ENCODE measurements around the gene TNFSF18. TPM values are rescaled to one million over a fixed set of nuclear protein-coding genes. Genes with fewer than 3 reads are reported as not detected.

TNFSF18 gene
- total RNA-seq, 4 donors from 2014 or later = not detected

- no peak for DNase-seq
- no peak overlapping the region for H3K27ac ChIP-seq
- intact Hi-C loops (cut with DNase I) = no loop called here
- H3K4me3 ChIP-seq (replicated peaks in 1 of 3) = no peak overlapping the region
- no peaks in the 10 kb centered on the region for H3K9me3 ChIP-seq
- H3K4me1 ChIP-seq = no peaks in the 10 kb centered on the region
- TF ChIP-seq CTCF (IDR thresholded peaks at IDR 0.05) (no peak), POLR2A (IDR thresholded peaks at IDR 0.05) (no peak)
- no peaks in the 10 kb centered on the region for H3K36me3 ChIP-seq
- no peaks in the 10 kb centered on the region for H3K27me3 ChIP-seq
Measured at GRCh38 chr1:173043253-173043652, 7.5 kb downstream of the TNFSF18 start.

- intact Hi-C loops (cut with DNase I) = no loop called here
- no peaks in the 10 kb centered on the region for H3K27me3 ChIP-seq
- WGBS, 2 donors = 89 to 94% methylated on average over 3 of the region's 3 CpGs
- no peak overlapping the region for H3K4me3 ChIP-seq (replicated peaks in 1 of 3)
- no peaks in the 10 kb centered on the region for H3K36me3 ChIP-seq
- H3K27ac ChIP-seq = no peak overlapping the region
- no peak for TF ChIP-seq CTCF (IDR thresholded peaks at IDR 0.05)
- TF ChIP-seq POLR2A (IDR thresholded peaks at IDR 0.05) = no peak
- no peaks in the 10 kb centered on the region for H3K9me3 ChIP-seq
- H3K4me1 ChIP-seq = no peaks in the 10 kb centered on the region
- no peak for DNase-seq
Measured at GRCh38 chr1:173042806-173043205, 7.9 kb downstream of the TNFSF18 start.

- Histone ChIP-seq H3K36me3 (no peaks in the 10 kb centered on the region), H3K9me3 (no peaks in the 10 kb centered on the region), H3K4me1 (no peaks in the 10 kb centered on the region), H3K27ac (no peak overlapping the region), H3K4me3 (replicated peaks in 1 of 3) (no peak overlapping the region), H3K27me3 (no peaks in the 10 kb centered on the region)
- DNase-seq = no peak
- intact Hi-C loops (cut with DNase I) = no loop called here
- no peak for TF ChIP-seq POLR2A (IDR thresholded peaks at IDR 0.05)
- no peak for TF ChIP-seq CTCF (IDR thresholded peaks at IDR 0.05)
Measured at GRCh38 chr1:173039626-173040025, 11.1 kb downstream of the TNFSF18 start.

- no peak overlapping the region for H3K4me3 ChIP-seq (replicated peaks in 1 of 3)
- TF ChIP-seq CTCF (IDR thresholded peaks at IDR 0.05) (no peak), POLR2A (IDR thresholded peaks at IDR 0.05) (no peak)
- H3K9me3 ChIP-seq = no peaks in the 10 kb centered on the region
- no peaks in the 10 kb centered on the region for H3K4me1 ChIP-seq
- no peak for DNase-seq
- H3K27me3 ChIP-seq = no peaks in the 10 kb centered on the region
- no peak overlapping the region for H3K27ac ChIP-seq
- WGBS, 2 donors = 88 to 96% methylated on average over 2 of the region's 2 CpGs
- intact Hi-C loops (cut with DNase I) = no loop called here
- H3K36me3 ChIP-seq = no peaks in the 10 kb centered on the region
Measured at GRCh38 chr1:173038875-173039554, 11.7 kb downstream of the TNFSF18 start.

- WGBS, 2 donors = 100% methylated on average over 1 of the region's 1 CpG
- no peak overlapping the region for H3K4me3 ChIP-seq (replicated peaks in 1 of 3)
- H3K27me3 ChIP-seq = no peaks in the 10 kb centered on the region
- H3K4me1 ChIP-seq = no peaks in the 10 kb centered on the region
- DNase-seq = no peak
- no peak overlapping the region for H3K27ac ChIP-seq
- no peak for TF ChIP-seq CTCF (IDR thresholded peaks at IDR 0.05)
- no peak for TF ChIP-seq POLR2A (IDR thresholded peaks at IDR 0.05)
- no peaks in the 10 kb centered on the region for H3K9me3 ChIP-seq
- no peaks in the 10 kb centered on the region for H3K36me3 ChIP-seq
- intact Hi-C loops (cut with DNase I) = no loop called here
Measured at GRCh38 chr1:173024543-173024942, 26.2 kb downstream of the TNFSF18 start.
